ENCODE measurements around the gene PDE4A. TPM values are rescaled to one million over a fixed set of nuclear protein-coding genes. Genes with fewer than 3 reads are reported as not detected.

Gene PDE4A
- polyA plus RNA-seq, 2 of the 4 experiments (the other 2 are of a cell fraction): 1.2 to 3.7 TPM

DNA sequence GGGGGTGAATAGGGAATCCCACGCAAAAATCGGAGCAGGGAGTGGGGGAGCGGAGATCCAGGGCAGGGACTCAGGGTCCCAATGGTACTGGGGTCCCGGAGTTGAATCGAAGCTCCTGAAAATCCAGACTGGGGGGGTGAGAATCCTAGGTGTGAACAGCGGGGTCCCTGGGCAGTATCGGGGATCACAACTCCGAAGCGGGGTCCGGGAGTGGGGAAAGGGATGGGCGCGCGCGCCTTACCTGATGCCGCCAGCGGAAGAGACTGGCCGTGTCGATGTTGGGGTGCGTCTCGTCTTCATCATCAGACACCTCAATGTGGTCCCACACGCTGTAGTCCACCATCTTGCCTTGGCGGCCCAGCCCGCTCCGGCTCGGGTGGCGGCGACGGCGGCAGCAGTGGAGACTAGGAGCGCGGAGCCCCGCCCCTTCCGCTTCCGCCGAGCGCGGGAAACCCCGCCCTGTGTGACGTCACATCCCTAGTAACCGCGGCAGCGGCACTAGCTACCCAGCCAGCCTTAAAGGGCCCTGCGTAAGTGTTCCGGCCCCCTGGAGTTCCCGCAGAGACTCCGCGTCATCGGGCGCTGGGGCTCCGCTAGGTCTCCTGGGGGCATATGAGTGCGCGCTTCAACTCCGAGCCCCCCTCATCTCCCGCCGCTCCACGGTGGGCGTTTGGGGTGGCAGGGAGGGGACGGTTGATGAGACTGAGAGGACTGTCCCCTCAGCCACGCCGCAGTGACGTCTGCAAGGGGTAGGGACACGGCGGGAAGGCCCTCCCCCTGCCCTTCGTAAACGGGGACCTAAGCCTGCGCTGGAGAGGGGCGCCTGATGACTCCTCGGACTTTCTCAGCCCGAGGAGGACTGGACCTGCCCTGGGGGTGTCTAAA, 17.0 kb upstream of the PDE4A start, which contains the start of gene CDC37 (continued):
- TF ChIP-seq ZSCAN20 (CRISPR knock-in tag; IDR thresholded peaks at IDR 0.05): no peak
- TF ChIP-seq SREBF2 (IDR thresholded peaks at IDR 0.05): no peak
- TF ChIP-seq FOSB (CRISPR knock-in tag; IDR thresholded peaks at IDR 0.05): no peak
- TF ChIP-seq CBX8 (IDR thresholded peaks at IDR 0.05): no peak
- TF ChIP-seq KDM1A (IDR thresholded peaks at IDR 0.05; ENCODE audit: low read depth): no peak
- no peak for TF ChIP-seq EP300 (IDR thresholded peaks at IDR 0.05)
- TF ChIP-seq, protein P1, sequence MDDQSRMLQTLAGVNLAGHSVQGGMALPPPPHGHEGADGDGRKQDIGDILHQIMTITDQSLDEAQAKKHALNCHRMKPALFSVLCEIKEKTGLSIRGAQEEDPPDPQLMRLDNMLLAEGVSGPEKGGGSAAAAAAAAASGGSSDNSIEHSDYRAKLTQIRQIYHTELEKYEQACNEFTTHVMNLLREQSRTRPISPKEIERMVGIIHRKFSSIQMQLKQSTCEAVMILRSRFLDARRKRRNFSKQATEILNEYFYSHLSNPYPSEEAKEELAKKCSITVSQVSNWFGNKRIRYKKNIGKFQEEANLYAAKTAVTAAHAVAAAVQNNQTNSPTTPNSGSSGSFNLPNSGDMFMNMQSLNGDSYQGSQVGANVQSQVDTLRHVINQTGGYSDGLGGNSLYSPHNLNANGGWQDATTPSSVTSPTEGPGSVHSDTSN (IDR thresholded peaks at IDR 0.05): no peak
- no peak for TF ChIP-seq HOXA7 (CRISPR knock-in tag; IDR thresholded peaks at IDR 0.05)
- TF ChIP-seq CHD4 (IDR thresholded peaks at IDR 0.05; ENCODE audit: borderline replicate concordance): no peak
- TF ChIP-seq ESRRA (IDR thresholded peaks at IDR 0.05; ENCODE audit: borderline replicate concordance, low read length): no peak
- no peak for TF ChIP-seq ZFP36 (IDR thresholded peaks at IDR 0.05; ENCODE audit: borderline replicate concordance, partially characterized antibody)
- TF ChIP-seq RFX5 (IDR thresholded peaks at IDR 0.05): peak; percentile 58; the same call in 1 of the 2 replicates
- no peak for TF ChIP-seq FOSL2 (IDR thresholded peaks at IDR 0.05)
- peak; percentile 22; the same call in 1 of the 2 replicates for TF ChIP-seq FOSL2 (CRISPR knock-in tag; IDR thresholded peaks at IDR 0.05)
- no peak for TF ChIP-seq TP53 (CRISPR knock-in tag; IDR thresholded peaks at IDR 0.05)
- TF ChIP-seq EHMT2 (IDR thresholded peaks at IDR 0.05; ENCODE audit: low read depth): no peak
- no peak for TF ChIP-seq SMC3 (IDR thresholded peaks at IDR 0.05)
- TF ChIP-seq MAFK (IDR thresholded peaks at IDR 0.05; ENCODE audit: partially characterized antibody): no peak
- no peak for TF ChIP-seq CEBPB (IDR thresholded peaks at IDR 0.05)
- TF ChIP-seq HOXB13 (CRISPR knock-in tag; IDR thresholded peaks at IDR 0.05; ENCODE audit: low read depth): no peak
- TF ChIP-seq GATA3 (IDR thresholded peaks at IDR 0.05; ENCODE audit: borderline replicate concordance): no peak
- no peak for TF ChIP-seq NR3C1 (IDR thresholded peaks at IDR 0.05)
- TF ChIP-seq POLR2AphosphoS2 (conservative IDR thresholded peaks at IDR 0.05; ENCODE audit: low read length): no peak
- TF ChIP-seq, protein P2, sequence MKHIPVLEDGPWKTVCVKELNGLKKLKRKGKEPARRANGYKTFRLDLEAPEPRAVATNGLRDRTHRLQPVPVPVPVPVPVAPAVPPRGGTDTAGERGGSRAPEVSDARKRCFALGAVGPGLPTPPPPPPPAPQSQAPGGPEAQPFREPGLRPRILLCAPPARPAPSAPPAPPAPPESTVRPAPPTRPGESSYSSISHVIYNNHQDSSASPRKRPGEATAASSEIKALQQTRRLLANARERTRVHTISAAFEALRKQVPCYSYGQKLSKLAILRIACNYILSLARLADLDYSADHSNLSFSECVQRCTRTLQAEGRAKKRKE (CRISPR knock-in tag; IDR thresholded peaks at IDR 0.05; ENCODE audit: low read depth): no peak
- TF ChIP-seq RARB (CRISPR knock-in tag; IDR thresholded peaks at IDR 0.05): no peak
- 0 out of 2 replicates have a peak, but pooled peaks have one; percentile 35 for TF ChIP-seq KDM5A (IDR thresholded peaks at IDR 0.05)
- TF ChIP-seq, protein P3, sequence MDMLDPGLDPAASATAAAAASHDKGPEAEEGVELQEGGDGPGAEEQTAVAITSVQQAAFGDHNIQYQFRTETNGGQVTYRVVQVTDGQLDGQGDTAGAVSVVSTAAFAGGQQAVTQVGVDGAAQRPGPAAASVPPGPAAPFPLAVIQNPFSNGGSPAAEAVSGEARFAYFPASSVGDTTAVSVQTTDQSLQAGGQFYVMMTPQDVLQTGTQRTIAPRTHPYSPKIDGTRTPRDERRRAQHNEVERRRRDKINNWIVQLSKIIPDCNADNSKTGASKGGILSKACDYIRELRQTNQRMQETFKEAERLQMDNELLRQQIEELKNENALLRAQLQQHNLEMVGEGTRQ (IDR thresholded peaks at IDR 0.05): no peak
- TF ChIP-seq BHLHE40 (IDR thresholded peaks at IDR 0.05; ENCODE audit: low read depth, low read length): no peak
- TF ChIP-seq, protein P4, sequence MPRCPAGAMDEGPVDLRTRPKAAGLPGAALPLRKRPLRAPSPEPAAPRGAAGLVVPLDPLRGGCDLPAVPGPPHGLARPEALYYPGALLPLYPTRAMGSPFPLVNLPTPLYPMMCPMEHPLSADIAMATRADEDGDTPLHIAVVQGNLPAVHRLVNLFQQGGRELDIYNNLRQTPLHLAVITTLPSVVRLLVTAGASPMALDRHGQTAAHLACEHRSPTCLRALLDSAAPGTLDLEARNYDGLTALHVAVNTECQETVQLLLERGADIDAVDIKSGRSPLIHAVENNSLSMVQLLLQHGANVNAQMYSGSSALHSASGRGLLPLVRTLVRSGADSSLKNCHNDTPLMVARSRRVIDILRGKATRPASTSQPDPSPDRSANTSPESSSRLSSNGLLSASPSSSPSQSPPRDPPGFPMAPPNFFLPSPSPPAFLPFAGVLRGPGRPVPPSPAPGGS (IDR thresholded peaks at IDR 0.05): 0 out of 3 replicates have a peak, but pooled peaks have one; percentile 59
- no peak for TF ChIP-seq NPAS2 (CRISPR knock-in tag; IDR thresholded peaks at IDR 0.05; ENCODE audit: borderline replicate concordance)
- TF ChIP-seq, protein P5, sequence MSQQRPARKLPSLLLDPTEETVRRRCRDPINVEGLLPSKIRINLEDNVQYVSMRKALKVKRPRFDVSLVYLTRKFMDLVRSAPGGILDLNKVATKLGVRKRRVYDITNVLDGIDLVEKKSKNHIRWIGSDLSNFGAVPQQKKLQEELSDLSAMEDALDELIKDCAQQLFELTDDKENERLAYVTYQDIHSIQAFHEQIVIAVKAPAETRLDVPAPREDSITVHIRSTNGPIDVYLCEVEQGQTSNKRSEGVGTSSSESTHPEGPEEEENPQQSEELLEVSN (IDR thresholded peaks at IDR 0.05; ENCODE audit: borderline replicate concordance, low read depth): no peak

Data from A549 (cell line).